GM10847 (cell line): ENCODE data around the gene PNMA8A.

Source experiments
- POLR2A ChIP-seq: IDR thresholded peaks from 2 replicates; pipeline ENCODE4 v1.6.1; 2011; ENCODE audit not compliant: insufficient read length; ENCODE audit errors: extremely low read depth

PNMA8A gene

GRCh38 chr19:46481947-46482346 lies 10.6 kb upstream of the PNMA8A start:
- no peak for TF ChIP-seq POLR2A

- no peak for TF ChIP-seq POLR2A
These were observed 10.0 kb upstream of the PNMA8A start for GRCh38 chr19:46481223-46481848.

GRCh38 chr19:46480415-46480814 lies 9.1 kb upstream of the PNMA8A start:
- TF ChIP-seq POLR2A, result no peak

GRCh38 chr19:46478356-46478986 lies 7.1 kb upstream of the PNMA8A start:
- TF ChIP-seq POLR2A, result no peak

GRCh38 chr19:46475986-46476385 lies 4.6 kb upstream of the PNMA8A start:
- TF ChIP-seq POLR2A, result no peak

- TF ChIP-seq POLR2A, result no peak
These were observed 2.8 kb upstream of the PNMA8A start for GRCh38 chr19:46474211-46474610.

GRCh38 chr19:46472592-46472991 lies 1.2 kb upstream of the PNMA8A start:
- TF ChIP-seq POLR2A, result no peak

- TF ChIP-seq POLR2A, result no peak
These were observed 614 bp upstream of the PNMA8A start for GRCh38 chr19:46471811-46472543.

GRCh38 chr19:46470376-46470775 lies 987 bp downstream of the PNMA8A start:
- TF ChIP-seq POLR2A, result no peak

- no peak for TF ChIP-seq POLR2A
These were observed 1.7 kb downstream of the PNMA8A start for GRCh38 chr19:46469541-46470185.

GRCh38 chr19:46466536-46467196 lies 4.7 kb downstream of the PNMA8A start:
- no peak for TF ChIP-seq POLR2A

- no peak for TF ChIP-seq POLR2A
These were observed 7.8 kb downstream of the PNMA8A start for GRCh38 chr19:46463516-46463915.

- TF ChIP-seq POLR2A, result no peak
These were observed 9.8 kb downstream of the PNMA8A start for GRCh38 chr19:46461537-46461936.

GRCh38 chr19:46460981-46461380 lies 10.4 kb downstream of the PNMA8A start:
- no peak for TF ChIP-seq POLR2A

- TF ChIP-seq POLR2A, result no peak
These were observed 11.3 kb downstream of the PNMA8A start for GRCh38 chr19:46460055-46460454.
